HG03139 (cell line): Measurements from ENCODE around the gene CD8B.

Experiments
- ATAC-seq: cut with Tn5 transposase; IDR thresholded peaks from one replicate; pipeline ENCODE4 v1.9.1; 2021; ENCODE audit not compliant: unreplicated experiment

CD8B gene

DNA sequence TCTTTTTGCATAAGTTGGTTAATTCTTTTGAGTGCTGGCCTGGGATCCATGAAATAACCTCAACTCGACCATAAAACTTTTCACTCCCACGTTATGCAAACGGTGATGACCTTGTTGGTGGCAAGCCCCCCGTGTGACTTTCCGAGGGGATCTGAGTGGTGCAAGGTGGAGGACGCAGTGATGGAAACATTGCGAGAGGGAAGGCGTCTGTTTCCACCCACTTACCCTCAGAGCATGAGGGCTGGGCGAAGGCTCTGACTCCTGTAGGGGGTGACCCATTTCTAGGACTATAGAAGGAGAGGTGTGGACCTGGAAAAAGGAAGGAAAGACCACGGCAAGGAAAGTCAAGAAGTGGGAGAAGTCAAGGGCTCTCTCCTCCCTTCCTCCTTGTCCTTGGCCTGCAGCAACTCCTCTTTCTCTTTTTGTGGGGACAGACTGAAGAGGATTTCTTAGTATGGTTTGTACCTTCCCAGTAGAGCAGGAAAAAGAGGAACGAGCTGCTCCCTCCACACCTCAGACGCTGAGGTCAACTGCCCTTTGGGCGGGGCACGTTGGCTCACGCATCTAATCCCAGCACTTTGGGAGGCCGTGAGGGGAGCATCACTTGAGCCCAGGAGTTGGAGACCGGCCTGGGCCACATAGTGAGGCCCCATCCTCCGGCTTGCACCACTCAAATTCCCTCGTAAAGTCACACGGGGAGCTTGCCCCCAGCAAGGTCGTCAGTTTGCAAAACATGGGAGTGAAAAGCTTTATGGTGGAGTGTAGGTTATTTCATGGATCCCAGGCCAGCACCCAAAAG, 55.4 kb downstream of the CD8B start:
- ATAC-seq = no peak

DNA sequence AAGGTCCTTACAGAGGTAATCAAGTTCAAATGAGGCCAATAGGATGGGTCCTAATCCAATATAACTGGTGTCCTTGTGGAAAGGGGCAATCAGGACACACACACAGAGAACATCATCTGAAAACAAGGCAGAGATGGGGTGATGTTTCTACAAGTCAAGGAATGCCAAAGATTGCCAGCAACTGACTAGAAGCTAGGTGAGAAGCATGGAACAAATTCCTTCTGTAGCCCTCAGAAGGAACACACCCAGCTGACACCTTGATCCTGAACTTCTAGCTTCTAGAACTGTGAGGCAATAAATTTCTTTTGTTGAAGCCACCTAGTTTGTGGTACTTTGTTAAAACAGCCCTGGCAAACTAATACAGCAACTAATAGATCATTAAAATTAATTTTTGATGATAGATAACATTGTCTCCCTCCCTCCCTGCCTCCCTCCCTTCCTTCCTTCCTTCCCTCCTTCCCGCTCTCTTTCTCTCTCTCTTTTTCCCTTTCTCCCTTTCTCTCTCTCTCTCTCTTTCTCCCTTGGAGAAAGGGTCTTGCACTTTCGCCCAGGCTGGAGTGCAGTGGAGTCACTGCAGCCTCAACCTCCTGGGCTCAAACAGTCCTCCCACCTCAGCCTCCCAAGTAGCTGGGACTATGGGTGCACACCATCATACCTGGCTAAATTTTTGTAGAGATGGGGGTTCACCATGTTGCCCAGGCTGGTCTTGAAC, 60.7 kb downstream of the CD8B start:
- no peak for ATAC-seq

DNA sequence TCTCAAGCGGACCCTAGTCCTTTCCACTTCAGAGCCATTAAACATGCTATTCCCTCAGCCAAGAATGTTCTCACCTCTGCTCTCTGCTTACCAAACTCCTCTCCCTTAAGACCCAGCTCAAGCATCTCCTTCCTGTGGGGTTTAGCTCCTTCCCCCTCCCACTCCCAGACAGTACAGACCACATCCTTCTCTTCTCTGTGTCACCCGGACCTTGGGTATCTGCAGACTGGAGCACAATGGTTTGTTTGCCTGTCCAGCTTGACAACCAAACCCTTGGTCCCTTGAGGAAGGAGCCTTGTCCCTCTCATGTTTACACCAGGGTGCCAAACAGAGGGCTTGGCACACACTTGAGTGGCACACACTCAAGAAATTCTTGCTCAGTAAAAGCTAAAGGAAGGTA, 66.8 kb downstream of the CD8B start:
- ATAC-seq = no peak

DNA sequence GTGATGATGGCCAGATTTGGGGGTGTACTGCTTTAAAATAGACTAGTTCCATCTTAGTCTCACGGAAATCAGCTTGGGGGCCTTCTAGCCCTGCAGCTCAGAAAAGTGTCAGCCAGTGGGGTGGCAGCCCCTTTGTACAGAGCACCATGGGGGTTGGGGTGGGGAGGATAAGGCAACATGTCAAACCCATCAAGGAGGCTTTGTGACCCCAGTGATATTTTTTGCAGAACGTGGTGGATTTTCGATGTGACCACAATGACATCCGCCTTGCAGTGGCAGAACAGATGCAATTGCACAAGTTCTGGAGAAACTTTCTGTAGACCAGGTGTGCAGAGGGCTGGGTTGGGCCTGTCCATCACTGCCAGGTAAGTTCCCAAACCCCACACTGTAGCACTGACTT, 67.9 kb downstream of the CD8B start:
- no peak for ATAC-seq

DNA sequence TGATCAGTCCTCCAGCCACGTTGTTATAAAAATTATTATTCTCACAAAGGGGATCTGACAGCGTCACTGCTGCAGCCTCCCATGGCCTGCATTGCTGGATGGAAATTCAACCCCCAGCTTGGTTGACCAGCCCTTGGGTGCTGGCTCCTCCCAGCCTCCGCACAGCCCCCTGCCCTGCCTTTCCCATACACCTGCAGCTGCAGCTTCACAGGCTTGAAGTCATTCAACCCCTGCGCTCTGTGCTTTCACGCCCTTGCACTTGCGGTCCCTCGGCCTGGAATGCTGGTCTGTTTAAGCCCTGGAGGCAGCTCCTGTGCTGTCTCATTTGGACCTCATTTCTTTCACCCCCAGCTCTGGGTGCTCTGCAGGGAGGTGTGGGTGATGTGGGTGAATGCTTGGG, 70.1 kb downstream of the CD8B start:
- ATAC-seq = no peak

DNA sequence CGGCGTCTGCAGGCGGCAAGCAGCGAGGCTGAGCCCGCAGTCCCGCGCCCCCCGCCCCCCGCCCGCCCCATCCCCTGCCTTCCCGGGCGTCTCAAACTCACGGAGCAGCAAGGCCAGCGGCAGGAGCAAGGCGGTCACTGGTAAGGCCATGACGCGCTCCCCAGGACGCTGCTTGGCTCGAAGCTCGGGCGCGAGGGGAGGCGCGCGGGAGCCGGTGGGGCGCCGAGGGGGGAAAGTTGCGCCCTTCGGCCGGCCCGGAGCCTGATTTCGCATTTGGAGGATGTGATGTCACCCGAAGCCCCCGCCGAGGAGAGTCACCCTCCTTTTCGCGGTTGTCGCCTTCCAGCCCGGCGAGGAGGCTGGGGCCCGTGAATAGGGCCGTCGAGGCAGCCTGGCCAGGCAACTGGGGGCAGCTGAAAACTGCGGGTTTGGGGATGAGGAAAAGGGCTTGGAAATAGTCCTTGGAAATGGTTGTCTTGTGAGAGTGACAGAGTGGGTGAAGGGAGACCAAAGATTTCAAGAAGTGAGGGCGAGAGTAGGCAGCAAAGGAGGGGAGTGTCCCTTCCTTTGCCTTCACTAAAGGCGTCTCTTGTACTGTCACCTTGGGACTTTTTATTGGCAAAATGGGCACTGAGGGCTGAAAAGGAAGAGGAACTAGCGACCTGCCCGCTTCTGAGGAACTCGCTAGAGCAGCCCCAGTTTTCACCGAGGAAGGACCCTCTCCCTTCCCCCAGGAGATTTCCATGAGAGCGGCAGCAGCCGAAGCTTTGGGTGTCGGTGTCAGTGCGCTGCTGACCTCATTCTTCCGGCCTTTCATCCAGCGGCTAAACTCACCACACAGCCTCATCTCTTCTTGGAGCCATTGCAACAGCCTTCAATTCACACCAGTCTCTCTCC, 70.8 kb downstream of the CD8B start, which contains the start of gene CD8A:
Gene CD8A (minus strand): TSS at position 238 of the 897 bp plus-strand sequence. CDS start 88 bp downstream, at position 150.
- ATAC-seq = no peak

DNA sequence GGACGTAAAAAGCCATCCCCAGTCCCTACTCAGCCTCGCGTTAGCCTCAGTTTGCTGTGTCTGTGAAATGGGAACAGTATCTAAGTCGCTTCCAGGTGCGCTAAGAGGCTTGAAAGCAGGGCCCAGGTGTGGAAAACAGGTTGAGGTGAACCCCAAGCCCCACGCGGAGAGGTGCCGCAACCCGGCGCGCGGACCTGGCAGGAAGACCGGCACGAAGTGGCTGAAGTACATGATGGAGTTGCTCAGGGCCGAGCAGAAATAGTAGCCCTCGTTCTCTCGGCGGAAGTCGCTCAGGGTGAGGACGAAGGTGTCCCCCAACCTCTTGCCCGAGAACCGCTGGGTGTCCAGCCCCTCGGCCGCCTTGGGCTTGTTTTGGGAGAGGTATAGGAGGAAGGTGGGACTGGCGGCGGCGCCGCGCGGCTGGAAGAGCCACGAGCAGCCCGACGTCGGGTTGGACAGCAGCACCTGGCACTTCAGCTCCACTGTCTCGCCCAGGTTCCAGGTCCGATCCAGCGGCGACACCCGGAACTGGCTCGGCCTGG, 71.5 kb downstream of the CD8B start:
- no peak for ATAC-seq

DNA sequence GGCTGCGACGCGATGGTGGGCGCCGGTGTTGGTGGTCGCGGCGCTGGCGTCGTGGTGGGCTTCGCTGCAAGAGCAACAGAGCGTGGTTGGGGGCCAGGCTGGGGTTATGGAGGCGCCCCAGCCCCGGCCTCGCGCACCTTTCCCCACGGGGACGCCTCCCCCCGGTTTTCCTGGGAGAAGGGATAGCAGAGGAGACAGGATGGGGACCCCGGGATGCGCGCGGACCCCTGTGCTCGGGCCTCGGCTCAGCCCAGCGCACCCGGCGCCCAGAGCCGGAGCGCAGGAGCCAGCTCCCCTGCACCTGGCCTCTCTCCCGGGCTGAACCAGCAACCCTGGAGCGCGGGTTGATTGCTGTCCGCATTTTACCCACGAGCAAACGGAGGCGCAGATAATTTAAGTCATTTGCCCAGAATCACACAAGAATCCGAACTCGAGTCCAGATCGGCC, 72.0 kb downstream of the CD8B start:
- ATAC-seq = no peak

DNA sequence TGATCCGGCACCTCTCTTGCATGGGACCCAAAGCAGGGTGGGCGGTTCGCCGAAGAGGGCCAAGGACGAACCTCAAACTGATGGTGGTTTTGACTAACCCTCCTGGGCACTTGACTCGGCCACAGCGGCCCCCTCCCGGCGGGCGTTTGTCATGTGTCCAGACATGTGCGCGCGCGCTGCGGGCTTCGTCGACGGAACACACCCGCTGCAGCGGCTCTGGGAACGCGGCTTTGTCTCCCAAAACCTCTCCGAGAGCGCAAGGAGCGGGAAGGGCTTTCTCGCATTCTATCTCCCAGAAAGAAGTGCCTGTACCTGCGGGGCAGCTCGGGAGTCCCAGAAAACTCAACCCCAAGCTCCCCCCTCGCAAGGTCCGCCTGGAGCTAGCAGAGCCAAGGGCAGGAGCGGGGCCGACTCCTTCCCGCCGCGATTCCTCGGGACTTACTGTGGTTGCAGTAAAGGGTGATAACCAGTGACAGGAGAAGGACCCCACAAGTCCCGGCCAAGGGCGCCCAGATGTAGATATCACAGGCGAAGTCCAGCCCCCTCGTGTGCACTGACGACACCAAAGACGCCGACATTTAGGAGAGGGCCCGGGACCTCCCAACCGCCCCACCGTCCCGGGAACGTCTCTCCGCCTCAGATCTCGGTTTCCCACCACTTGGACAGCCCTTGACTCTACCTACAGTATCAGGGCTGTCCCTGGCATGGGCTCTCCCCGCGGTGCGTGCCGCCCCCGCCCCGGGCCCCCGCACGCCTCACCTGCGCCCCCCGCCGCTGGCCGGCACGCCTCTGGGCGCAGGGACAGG, 72.6 kb downstream of the CD8B start:
- no peak for ATAC-seq

DNA sequence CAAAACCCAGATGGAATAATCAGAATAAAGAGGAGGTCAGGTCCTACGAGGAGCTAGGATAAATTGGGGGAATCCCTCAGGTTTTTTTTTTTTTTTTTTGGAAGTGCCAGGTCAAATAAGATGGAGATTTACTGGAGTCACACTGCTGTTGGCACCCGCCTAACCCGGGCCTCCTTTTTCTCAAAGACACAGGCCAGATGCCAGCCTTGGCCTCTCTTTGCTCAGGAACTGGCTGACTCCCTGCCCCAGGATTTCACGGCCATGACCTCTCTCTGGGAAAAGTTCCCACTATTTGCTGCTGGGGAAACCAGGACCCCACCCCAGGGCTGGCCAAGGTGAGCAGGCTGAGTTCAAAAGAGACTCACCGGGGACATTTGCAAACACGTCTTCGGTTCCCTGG, 73.5 kb downstream of the CD8B start:
- ATAC-seq = no peak

DNA sequence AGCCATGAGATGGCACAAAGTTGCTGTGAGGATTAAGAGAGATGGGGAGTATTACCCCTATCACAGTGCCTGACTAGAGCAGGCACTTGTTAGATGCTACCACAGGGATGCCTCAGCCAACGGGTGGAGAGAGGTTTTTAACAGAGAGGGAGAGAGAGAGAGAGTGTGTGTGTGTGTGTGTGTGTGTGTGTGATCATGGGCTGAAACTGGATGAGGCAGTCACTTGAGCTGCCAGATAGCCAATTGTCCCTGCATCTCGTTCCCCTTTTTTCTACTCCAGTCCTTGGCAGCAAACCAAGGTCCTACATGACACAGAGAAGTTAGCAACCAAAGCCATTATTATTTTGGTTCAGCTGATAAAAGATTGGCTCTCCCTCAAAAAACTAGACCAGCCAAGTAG, 74.0 kb downstream of the CD8B start:
- ATAC-seq = no peak

DNA sequence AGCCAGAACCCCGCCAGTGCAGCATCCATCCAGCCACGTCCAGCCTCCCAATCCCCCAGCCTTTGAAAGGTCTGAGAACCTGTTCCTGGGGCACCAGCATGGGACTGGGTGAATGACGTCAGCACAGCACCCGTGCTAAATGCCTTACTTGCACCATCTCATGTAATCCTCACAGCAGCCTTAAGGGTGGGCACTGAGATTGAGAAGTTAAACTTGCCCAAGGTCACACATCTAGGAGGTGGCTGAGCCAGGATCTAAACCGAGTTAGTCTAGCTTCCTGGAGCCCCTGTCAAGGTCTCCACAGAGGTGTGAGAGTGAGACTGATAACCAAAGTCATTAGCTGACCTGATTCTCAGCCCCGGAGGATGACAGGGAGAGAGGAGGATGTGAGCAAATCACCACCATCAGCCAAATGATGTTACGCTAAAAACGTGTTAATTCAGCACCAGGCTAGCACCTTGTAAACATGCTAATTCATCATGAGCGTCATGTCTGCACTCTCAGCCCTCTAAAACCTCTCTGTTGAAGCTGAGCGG, 75.6 kb downstream of the CD8B start:
- ATAC-seq = no peak

DNA sequence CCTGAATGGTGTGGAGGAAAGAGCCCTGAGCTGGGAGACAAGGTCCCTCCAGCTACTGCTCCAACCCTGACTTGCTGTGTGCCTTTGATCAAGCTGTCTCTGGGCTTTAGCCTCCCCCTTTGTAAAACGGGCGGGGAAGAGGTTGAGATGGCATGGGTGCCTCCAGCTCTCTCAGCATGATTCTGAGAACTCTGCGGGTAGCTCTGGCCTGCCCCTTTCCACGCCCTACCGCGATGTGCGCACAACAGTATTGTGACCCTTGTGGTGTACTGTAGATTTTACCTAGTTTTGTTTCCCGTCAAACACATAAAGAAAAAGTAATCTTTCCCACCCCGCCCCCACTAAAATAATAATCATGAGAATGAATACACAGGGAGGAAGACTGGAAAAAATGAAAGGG, 76.2 kb downstream of the CD8B start:
- no peak for ATAC-seq

DNA sequence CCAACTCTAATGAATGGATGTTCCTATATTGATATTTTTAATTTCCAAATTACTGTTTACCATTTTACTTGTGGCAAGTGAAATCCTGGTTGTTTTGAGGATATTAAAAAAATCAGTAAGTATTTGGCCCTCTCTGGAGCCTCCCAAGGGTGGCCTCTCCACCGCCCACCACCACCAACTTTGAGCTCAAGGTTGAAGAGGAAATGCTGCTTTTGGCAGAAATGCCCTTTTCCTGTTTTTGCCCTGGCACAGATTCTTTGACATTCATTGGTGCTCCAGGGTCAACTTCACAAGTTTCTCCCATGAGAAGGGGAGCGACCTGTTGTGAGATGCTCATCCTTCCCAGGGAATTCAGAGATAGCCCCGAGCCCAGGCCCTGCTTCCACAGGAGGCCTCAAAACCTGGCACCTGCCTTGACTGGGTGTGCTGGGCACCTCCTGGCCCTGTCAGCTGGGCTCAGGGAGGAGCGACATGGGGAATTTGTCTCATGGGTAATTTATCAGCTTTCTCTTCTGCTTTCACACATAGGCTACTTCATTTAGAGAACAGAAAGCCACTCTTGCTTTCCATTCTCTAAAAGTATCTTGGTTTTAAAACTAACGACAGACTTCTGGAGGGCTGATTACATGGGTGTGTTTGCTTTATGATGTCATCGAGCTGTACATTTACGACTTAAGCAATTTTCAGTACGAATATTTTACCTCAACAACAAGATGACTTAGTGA, 77.9 kb downstream of the CD8B start:
- peak; percentile 86 for ATAC-seq

DNA sequence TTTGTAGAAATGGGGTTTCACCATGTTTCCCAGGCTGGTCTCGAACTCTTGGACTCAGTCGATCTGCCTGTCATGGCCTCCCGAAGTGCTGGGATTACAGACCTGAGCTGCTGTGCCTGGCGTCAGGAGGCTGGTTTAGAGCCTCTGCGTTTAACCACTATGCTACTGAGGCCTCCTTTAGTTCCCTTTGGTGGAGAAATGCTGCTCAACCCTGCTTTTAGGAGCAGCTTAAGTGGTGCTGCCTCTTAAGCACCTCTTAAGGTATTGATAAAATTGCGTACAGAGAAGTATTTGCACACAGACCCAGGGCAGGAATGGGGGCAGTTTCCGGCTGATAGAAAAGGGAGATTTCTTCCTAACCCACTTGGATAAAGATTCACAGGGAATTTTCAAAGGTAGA, 78.9 kb downstream of the CD8B start:
- ATAC-seq = no peak

DNA sequence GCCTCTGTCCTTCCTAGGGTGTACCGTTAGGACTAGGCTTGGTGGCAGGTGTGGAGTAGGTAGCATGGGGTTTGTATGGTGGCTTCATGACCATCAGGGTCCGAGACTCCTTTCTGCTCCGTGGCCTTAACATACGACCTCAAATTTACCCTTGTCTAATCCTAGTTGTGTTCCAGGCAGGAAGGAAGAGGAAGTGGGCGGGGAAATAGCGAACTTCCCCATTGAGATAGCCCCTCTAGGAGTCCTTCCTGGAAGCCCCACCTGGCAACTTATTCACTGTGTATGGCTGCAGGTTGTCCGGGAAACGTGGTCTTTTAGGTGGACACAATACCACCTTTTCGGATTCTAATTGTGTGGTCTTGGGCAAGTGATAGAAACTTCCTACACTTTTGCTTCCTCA, 80.3 kb downstream of the CD8B start:
- no peak for ATAC-seq

DNA sequence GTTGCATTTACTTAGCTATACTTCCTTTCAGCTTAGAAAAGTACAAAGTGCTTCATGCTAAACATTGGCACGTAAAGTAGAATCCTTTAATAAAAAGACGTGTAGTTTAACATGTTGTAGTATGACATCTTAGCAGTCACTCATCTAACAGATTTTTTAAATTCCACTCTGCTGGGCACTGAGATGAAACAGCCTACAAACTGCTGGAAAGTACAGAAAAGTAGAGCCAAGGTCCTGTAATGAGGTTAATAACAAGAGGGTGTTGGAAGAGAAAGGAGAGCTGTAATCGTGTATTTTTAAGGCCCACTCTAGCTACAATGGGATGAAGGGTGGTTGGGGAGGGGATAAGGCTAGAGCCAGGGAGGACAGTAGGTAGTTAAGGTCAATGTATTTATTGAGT, 81.7 kb downstream of the CD8B start:
- no peak for ATAC-seq

DNA sequence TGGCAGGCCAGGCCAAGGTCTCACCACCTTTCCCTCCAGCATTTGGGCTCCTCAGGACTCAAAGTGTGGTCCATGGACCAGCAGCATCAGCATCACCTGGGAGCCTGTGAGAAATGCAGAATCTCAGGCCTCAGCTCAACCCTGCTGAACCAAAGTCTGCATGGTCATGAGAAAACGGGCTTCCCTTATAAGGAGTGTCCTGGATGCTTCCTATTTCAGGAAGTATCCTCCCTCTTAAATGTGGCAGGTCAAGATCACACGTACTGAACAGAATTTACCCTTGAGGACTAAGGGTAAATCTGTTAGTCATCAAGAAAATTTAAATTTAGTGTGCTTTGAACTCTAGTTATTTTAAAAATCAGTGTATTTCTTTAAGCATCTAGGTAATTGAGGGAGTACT, 82.7 kb downstream of the CD8B start:
- no peak for ATAC-seq

DNA sequence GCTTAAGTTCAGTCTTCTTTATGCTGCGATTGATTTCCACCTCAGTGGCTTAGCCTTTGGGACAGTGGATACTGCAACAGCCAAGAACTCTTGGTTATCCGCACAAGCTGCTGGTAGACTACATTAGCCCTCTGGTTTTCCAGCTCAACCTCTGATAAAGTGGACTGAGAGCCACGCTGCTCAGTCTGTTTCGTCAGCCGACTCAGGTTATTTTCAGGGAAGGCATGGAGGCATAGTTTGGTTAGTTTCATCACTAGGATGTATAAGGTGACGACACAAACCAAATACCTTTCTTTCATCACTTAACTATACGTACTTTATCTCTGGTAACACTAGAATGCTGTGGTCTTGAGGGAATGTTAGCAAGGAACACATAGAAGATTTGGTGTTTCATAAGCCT, 85.2 kb downstream of the CD8B start:
- no peak for ATAC-seq
